ENCODE measurements around the gene GLDN. TPM values are rescaled to one million over a fixed set of nuclear protein-coding genes. Genes with fewer than 3 reads are reported as not detected.
A peak's percentile ranks its signal among the peaks of the same experiment; 100 is the strongest.

The GLDN gene
- total and polyA plus RNA-seq, 7 donors, result 0.46 to 5.5 (median 1.4) TPM; not detected in 1

GRCh38 chr15:51401872-51402517 lies 60.5 kb downstream of the GLDN start:
- no peak for DNase-seq
- TF ChIP-seq POLR2AphosphoS5 (IDR thresholded peaks at IDR 0.05) (no peak), CTCF (IDR thresholded peaks at IDR 0.05) (no peak), EP300 (IDR thresholded peaks at IDR 0.05) (no peak), POLR2A (IDR thresholded peaks at IDR 0.05) (no peak)
- H3K4me1 ChIP-seq, result peaks cover 0 to 9% (median 8%) of the 10 kb centered on the region in 4 donors
- no peaks in the 10 kb centered on the region for H3K27me3 ChIP-seq
- no peaks in the 10 kb centered on the region for H3K36me3 ChIP-seq
- H3K27ac ChIP-seq, result no peak overlapping the region
- H3K9me3 ChIP-seq, result no peaks in the 10 kb centered on the region
- H3K4me3 ChIP-seq, result no peak overlapping the region
- intact Hi-C loops (cut with DNase I), result no loop called here
- WGBS, 2 donors, result 40 to 49% methylated on average over 12 of the region's 12 CpGs

- Histone ChIP-seq H3K36me3 (no peaks in the 10 kb centered on the region), H3K27me3 (no peaks in the 10 kb centered on the region), H3K4me3 (no peak overlapping the region), H3K4me1 (peaks cover 0 to 9% (median 8%) of the 10 kb centered on the region in 4 donors), H3K9me3 (no peaks in the 10 kb centered on the region), H3K27ac (no peak overlapping the region)
- no peak for DNase-seq
- intact Hi-C loops (cut with DNase I), result no loop called here
- TF ChIP-seq CTCF (IDR thresholded peaks at IDR 0.05) (peak in 1 of 4 experiments; percentile 18), EP300 (IDR thresholded peaks at IDR 0.05) (no peak), POLR2A (IDR thresholded peaks at IDR 0.05) (no peak), POLR2AphosphoS5 (IDR thresholded peaks at IDR 0.05) (no peak)
- WGBS, 2 donors, result 63 to 75% methylated on average over 8 of the region's 8 CpGs
These were observed 61.8 kb downstream of the GLDN start for GRCh38 chr15:51403072-51403878.

- no peak for DNase-seq
- Histone ChIP-seq H3K27me3 (no peaks in the 10 kb centered on the region), H3K4me1 (peaks cover 0 to 9% (median 8%) of the 10 kb centered on the region in 4 donors), H3K27ac (no peak overlapping the region), H3K4me3 (no peak overlapping the region), H3K36me3 (no peaks in the 10 kb centered on the region), H3K9me3 (no peaks in the 10 kb centered on the region)
- 85 to 90% methylated on average over 9 of the region's 9 CpGs for WGBS, 2 donors
- TF ChIP-seq POLR2AphosphoS5 (IDR thresholded peaks at IDR 0.05) (no peak), EP300 (IDR thresholded peaks at IDR 0.05) (no peak), POLR2A (IDR thresholded peaks at IDR 0.05) (no peak), CTCF (IDR thresholded peaks at IDR 0.05) (no peak)
- intact Hi-C loops (cut with DNase I), result no loop called here
These were observed 62.7 kb downstream of the GLDN start for GRCh38 chr15:51403946-51404695.

GRCh38 chr15:51405693-51406523 lies 64.5 kb downstream of the GLDN start:
- 67 to 72% methylated on average over 11 of the region's 11 CpGs for WGBS, 2 donors
- no peak for DNase-seq

More at GRCh38 chr15:51405693-51406523, 64.5 kb downstream of the GLDN start:
- intact Hi-C loops (cut with DNase I), result no loop called here
- Histone ChIP-seq H3K4me1 (peaks cover 0 to 9% (median 8%) of the 10 kb centered on the region in 4 donors), H3K36me3 (no peaks in the 10 kb centered on the region), H3K27me3 (no peaks in the 10 kb centered on the region), H3K27ac (peak overlapping the region in 1 of 4 donors; percentile 25), H3K9me3 (no peaks in the 10 kb centered on the region), H3K4me3 (no peak overlapping the region)
- TF ChIP-seq POLR2AphosphoS5 (IDR thresholded peaks at IDR 0.05) (no peak), POLR2A (IDR thresholded peaks at IDR 0.05) (no peak), EP300 (IDR thresholded peaks at IDR 0.05) (no peak), CTCF (IDR thresholded peaks at IDR 0.05) (no peak)

All from sigmoid colon (tissue), 7 donors.